A673 (cell line): ENCODE results near the gene CABLES2. TPM values are rescaled to one million over a fixed set of nuclear protein-coding genes. Genes with fewer than 3 reads are reported as not detected.

Source experiments
- BruUV-seq: library from RNA; stranded (reverse); fragments of 400-500 nt; replicated peaks from 2 replicates; lab custom pipeline; 2021; lab: Mats Ljungman, UMichigan
- CTCF ChIA-PET: fragments of 300-600 bp; sonication (Branson Sonifier 250); formaldehyde crosslinking; loops from one replicate; lab custom pipeline; 2022; ENCODE audit warnings: antibody characterized with exemption; lab: Charles Lee
- POLR2A ChIA-PET: fragments of 300-600 bp; sonication (Branson Sonifier 250); formaldehyde crosslinking; loops from one replicate; lab custom pipeline; 2022; ENCODE audit warnings: antibody characterized with exemption; ENCODE audit not compliant: low non-redundant PET; lab: Charles Lee
- DNase-seq: peaks from one replicate; pipeline ENCODE4 v3.0.0-alpha.2; 2015; ENCODE audit warnings: low spot score
- H3K27ac ChIP-seq: fragments of 200-600 bp; sonication (generic); 2 replicates; pipeline ENCODE4 v1.5.1; 2016; ENCODE audit warnings: mixed run types, low read depth, mild to moderate bottlenecking, mixed read lengths, antibody characterized with exemption, low read length; ENCODE audit not compliant: poor library complexity, severe bottlenecking
- H3K27me3 ChIP-seq: fragments of 200-600 bp; sonication (generic); replicated peaks from 2 replicates; pipeline ENCODE4 v1.6.1; 2017; ENCODE audit warnings: mixed run types, low read depth, mild to moderate bottlenecking, mixed read lengths, antibody characterized with exemption, low read length; ENCODE audit not compliant: insufficient read depth, poor library complexity
- H3K36me3 ChIP-seq: fragments of 200-600 bp; sonication (generic); 2 replicates; pipeline ENCODE4 v1.6.1; 2016; ENCODE audit warnings: mixed run types, mild to moderate bottlenecking, mixed read lengths, antibody characterized with exemption, low read length; ENCODE audit not compliant: insufficient read depth, poor library complexity, severe bottlenecking
- H3K4me1 ChIP-seq: fragments of 200-600 bp; sonication (generic); 2 replicates; pipeline ENCODE4 v1.6.1; 2017; ENCODE audit warnings: mixed run types, mild to moderate bottlenecking, mixed read lengths, antibody characterized with exemption, low read length; ENCODE audit not compliant: insufficient read depth, poor library complexity, severe bottlenecking
- H3K4me3 ChIP-seq: fragments of 200-600 bp; sonication (generic); 2 replicates; pipeline ENCODE4 v1.5.1; 2016; ENCODE audit warnings: low read depth, mixed run types, mild to moderate bottlenecking, mixed read lengths, low read length; ENCODE audit not compliant: poor library complexity, severe bottlenecking
- H3K9me3 ChIP-seq: fragments of 200-600 bp; sonication (generic); 2 replicates; pipeline ENCODE4 v1.6.1; 2016; ENCODE audit warnings: mixed run types, low read depth, mild to moderate bottlenecking, mixed read lengths, antibody characterized with exemption, low read length; ENCODE audit not compliant: poor library complexity, severe bottlenecking
- EZH2 ChIP-seq: fragments of 200-600 bp; sonication (generic); IDR thresholded peaks from 2 replicates; pipeline ENCODE4 v1.6.1; 2017; ENCODE audit warnings: borderline replicate concordance, low read depth, mild to moderate bottlenecking, mixed read lengths, antibody characterized with exemption, low read length; ENCODE audit not compliant: poor library complexity, severe bottlenecking
- intact Hi-C: fragments of 100-400 bp; cut with micrococcal nuclease; formaldehyde crosslinking; loops from one replicate; pipeline ENCODE4 v1.10.0; 2022; ENCODE audit not compliant: unreplicated experiment
- total RNA-seq: library from RNA; stranded (reverse); gene quantifications from 2 replicates; pipeline ENCODE4 v1.2.3, GENCODE V29; 2021
- TF ChIP-seq, protein P1 (sequence below): fragments of 300-800, 200-600 bp; sonication (generic); conservative IDR thresholded peaks from 2 replicates; pipeline ENCODE4 v1.5.1; 2017; ENCODE audit warnings: low read depth, mild to moderate bottlenecking, antibody characterized with exemption, low read length, moderate library complexity, mixed read lengths

Gene CABLES2
- total RNA-seq, 1 experiment from 2014 or later, result 11.8 TPM

DNA sequence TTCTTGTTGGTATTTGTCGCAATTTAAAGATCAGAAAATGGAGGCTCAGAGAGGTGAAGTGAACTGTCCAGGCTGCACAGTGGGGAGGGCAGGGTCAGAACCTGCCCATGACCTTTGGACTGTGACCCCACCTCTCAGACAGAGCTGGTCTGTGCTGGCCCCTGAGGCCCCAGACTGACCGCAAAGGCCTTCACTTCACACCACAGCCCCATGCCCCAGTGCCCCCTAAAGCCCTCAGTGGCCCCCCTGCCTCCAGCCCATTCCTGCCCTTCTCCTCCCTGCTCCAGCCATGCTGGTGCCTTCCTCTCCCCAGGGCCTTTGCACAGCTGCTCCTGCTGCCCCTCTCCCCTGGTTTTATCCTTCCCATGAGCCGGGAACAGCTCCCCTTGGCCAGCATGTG, 29.6 kb upstream of the CABLES2 start:
- no peaks in the 10 kb centered on the region for H3K36me3 ChIP-seq
- H3K27ac ChIP-seq, result no peak overlapping the region
- TF ChIP-seq, protein P1, sequence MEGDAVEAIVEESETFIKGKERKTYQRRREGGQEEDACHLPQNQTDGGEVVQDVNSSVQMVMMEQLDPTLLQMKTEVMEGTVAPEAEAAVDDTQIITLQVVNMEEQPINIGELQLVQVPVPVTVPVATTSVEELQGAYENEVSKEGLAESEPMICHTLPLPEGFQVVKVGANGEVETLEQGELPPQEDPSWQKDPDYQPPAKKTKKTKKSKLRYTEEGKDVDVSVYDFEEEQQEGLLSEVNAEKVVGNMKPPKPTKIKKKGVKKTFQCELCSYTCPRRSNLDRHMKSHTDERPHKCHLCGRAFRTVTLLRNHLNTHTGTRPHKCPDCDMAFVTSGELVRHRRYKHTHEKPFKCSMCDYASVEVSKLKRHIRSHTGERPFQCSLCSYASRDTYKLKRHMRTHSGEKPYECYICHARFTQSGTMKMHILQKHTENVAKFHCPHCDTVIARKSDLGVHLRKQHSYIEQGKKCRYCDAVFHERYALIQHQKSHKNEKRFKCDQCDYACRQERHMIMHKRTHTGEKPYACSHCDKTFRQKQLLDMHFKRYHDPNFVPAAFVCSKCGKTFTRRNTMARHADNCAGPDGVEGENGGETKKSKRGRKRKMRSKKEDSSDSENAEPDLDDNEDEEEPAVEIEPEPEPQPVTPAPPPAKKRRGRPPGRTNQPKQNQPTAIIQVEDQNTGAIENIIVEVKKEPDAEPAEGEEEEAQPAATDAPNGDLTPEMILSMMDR, result no peak
- no peak for TF ChIP-seq EZH2
- BruUV-seq, result no TSS peak
- ChIA-PET POLR2A (no interaction called here), CTCF (no interaction called here)
- intact Hi-C loops, result no loop called here
- DNase-seq, result no peak
- no peak overlapping the region for H3K4me3 ChIP-seq
- H3K4me1 ChIP-seq, result no peaks in the 10 kb centered on the region
- peaks cover 85% of the 10 kb centered on the region for H3K27me3 ChIP-seq
- no peaks in the 10 kb centered on the region for H3K9me3 ChIP-seq

DNA sequence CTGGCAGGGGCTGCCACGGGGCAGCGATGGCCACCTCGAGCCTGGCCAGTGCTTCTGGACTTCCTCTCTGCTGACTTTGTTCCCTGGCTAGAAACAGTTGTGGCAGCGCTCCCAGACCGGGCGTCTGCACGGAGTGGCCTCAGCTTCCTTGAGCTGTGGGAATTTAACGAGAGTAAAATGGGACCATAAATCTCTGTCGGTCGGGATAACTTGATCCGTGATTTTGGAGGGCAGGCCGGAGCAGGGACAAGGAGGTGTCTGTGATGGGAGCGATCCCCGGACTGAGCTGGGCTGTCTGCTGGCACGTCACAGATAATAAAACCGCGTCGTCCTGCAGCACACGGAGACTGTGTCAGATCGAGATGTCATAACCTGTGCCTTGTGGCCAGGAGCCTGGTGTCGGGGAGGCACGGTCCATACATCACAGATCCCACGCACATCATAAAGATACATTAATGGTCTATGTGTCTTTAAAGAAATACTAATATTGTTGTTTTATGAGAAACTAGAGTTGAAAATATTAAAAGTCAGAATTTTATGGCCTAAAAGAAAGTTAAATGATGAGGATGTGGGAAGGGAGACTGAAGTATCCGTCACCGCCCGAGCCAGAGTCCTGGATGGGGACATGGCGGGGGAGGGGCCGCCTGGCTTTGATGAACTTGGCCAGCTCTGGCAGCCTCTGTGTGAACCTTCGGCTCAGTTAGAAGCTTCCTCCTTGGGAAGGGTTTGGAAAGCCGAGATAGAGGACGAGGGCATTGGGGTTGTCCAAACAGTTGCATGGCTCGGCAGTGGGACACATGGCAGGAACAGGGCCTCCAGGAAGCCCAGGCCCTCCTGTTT, 26.8 kb upstream of the CABLES2 start:
- no peak for TF ChIP-seq EZH2
- TF ChIP-seq, protein P1, result no peak
- Histone ChIP-seq H3K4me1 (no peaks in the 10 kb centered on the region), H3K36me3 (no peaks in the 10 kb centered on the region), H3K4me3 (no peak overlapping the region), H3K27ac (no peak overlapping the region), H3K9me3 (no peaks in the 10 kb centered on the region), H3K27me3 (peaks cover 67% of the 10 kb centered on the region)
- ChIA-PET POLR2A (no interaction called here), CTCF (no interaction called here)
- no TSS peak for BruUV-seq
- DNase-seq, result no peak
- intact Hi-C loops, result no loop called here

DNA sequence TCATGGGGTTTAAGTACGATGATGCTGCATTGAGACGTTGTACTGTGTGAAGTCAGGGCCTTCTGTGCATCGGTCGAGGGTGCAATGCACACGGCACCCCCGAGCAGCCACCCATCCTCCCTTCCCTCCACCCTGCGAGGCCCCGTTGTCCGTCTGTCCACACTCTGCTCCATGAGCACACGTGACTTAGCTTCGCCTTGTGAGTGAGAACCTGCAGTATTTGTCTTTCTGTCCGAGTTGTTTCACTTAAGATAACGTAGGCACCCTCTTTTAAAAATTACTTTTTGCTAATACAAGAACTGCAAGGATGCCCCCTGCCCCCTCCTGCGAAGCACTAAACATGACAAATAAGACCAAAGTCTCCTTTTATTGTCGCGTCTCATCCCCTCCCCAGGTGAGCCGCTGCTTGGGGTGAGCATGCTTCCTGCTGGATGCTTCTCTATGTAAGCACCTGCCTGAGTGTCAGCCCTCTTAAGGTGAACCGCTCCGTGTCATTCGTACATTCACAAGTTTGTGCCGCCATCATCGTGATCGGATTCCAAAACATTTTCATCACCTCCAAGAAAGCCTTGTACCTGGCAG, 23.9 kb upstream of the CABLES2 start:
- ChIA-PET POLR2A (no interaction called here), CTCF (no interaction called here)
- no TSS peak for BruUV-seq
- TF ChIP-seq, protein P1, result no peak
- TF ChIP-seq EZH2, result no peak
- no peaks in the 10 kb centered on the region for H3K4me1 ChIP-seq
- peaks cover 45% of the 10 kb centered on the region for H3K27me3 ChIP-seq
- no peaks in the 10 kb centered on the region for H3K36me3 ChIP-seq
- H3K4me3 ChIP-seq, result no peak overlapping the region
- H3K27ac ChIP-seq, result no peak overlapping the region
- intact Hi-C loops, result no loop called here
- no peaks in the 10 kb centered on the region for H3K9me3 ChIP-seq
- DNase-seq, result no peak
